Neural cell (in vitro differentiated cells): ENCODE data around the gene EFEMP2.

Experiments used
- EZH2 ChIP-seq: fragments of 200-600, 300-800 bp; shearing (Covaris generic), sonication (generic); IDR thresholded peaks from 2 replicates; pipeline ENCODE4 v1.6.1; 2014; ENCODE audit warnings: antibody characterized with exemption, low read length, borderline replicate concordance, mild to moderate bottlenecking; ENCODE audit not compliant: insufficient read depth, poor library complexity, severe bottlenecking
- TAF1 ChIP-seq: IDR thresholded peaks from 2 replicates; pipeline ENCODE4 v1.6.1; 2012; ENCODE audit warnings: low read depth
- TF ChIP-seq, protein P1 (sequence below): fragments of 450-650 bp; IDR thresholded peaks from 2 replicates; pipeline ENCODE4 v1.5.1; 2014; ENCODE audit warnings: antibody characterized with exemption, mild to moderate bottlenecking, moderate library complexity; ENCODE audit not compliant: poor library complexity, severe bottlenecking

GRCh38 chr11:65863889-65864705 is 8.5 kb downstream of the EFEMP2 start:
- TF ChIP-seq, protein P1, sequence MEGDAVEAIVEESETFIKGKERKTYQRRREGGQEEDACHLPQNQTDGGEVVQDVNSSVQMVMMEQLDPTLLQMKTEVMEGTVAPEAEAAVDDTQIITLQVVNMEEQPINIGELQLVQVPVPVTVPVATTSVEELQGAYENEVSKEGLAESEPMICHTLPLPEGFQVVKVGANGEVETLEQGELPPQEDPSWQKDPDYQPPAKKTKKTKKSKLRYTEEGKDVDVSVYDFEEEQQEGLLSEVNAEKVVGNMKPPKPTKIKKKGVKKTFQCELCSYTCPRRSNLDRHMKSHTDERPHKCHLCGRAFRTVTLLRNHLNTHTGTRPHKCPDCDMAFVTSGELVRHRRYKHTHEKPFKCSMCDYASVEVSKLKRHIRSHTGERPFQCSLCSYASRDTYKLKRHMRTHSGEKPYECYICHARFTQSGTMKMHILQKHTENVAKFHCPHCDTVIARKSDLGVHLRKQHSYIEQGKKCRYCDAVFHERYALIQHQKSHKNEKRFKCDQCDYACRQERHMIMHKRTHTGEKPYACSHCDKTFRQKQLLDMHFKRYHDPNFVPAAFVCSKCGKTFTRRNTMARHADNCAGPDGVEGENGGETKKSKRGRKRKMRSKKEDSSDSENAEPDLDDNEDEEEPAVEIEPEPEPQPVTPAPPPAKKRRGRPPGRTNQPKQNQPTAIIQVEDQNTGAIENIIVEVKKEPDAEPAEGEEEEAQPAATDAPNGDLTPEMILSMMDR: no peak
- TF ChIP-seq EZH2 (no peak), TAF1 (no peak)
